ENCODE results near the gene ULK4.

- TF ChIP-seq, protein P1, sequence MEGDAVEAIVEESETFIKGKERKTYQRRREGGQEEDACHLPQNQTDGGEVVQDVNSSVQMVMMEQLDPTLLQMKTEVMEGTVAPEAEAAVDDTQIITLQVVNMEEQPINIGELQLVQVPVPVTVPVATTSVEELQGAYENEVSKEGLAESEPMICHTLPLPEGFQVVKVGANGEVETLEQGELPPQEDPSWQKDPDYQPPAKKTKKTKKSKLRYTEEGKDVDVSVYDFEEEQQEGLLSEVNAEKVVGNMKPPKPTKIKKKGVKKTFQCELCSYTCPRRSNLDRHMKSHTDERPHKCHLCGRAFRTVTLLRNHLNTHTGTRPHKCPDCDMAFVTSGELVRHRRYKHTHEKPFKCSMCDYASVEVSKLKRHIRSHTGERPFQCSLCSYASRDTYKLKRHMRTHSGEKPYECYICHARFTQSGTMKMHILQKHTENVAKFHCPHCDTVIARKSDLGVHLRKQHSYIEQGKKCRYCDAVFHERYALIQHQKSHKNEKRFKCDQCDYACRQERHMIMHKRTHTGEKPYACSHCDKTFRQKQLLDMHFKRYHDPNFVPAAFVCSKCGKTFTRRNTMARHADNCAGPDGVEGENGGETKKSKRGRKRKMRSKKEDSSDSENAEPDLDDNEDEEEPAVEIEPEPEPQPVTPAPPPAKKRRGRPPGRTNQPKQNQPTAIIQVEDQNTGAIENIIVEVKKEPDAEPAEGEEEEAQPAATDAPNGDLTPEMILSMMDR (IDR thresholded peaks at IDR 0.05 in 8 of 11, conservative IDR thresholded peaks at IDR 0.05 in 3 of 11): no peak
- no peak for TF ChIP-seq POLR2A (IDR thresholded peaks at IDR 0.05)
Measured at GRCh38 chr3:41943311-41943843, 18.5 kb downstream of the ULK4 start.

All from spleen (tissue), 7 donors.